Activated CD4-positive, alpha-beta T cell treated with anti-CD3 and anti-CD28 coated beads, Interleukin-2, amount 50 U/mL, for 48 hours (primary cell): Measurements from ENCODE around the gene FAM135A.
A peak's percentile ranks its signal among the peaks of the same experiment; 100 is the strongest.
"Not testable (repeated sequence)": the region's sequence is repeated elsewhere in the genome, so short reads cannot be mapped to it uniquely, and the experiment has no call there.

Experiments
- DNase-seq, 2 experiments: peaks; one replicate each; pipeline ENCODE4 v3.0.0-alpha.2; 2020

Gene FAM135A

DNA sequence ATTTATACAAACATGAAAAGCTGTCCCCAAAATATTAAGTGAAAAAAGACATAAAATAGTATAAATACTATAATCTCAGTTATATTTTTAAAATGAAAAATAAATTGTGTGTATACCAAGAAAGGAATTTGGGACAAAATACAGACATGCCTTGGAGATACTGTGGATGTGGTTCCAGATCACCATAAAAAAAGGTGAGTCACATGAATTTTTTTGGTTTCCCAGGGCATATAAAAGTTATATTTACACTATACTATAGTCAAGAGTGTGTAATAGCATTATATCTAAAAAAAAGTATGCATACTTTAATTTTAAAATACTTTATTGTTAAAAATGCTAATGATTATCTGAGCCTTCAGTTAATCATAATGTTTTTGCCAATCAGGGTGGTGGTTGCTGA is 136.0 kb downstream of the FAM135A start:
- DNase-seq: no peak

DNA sequence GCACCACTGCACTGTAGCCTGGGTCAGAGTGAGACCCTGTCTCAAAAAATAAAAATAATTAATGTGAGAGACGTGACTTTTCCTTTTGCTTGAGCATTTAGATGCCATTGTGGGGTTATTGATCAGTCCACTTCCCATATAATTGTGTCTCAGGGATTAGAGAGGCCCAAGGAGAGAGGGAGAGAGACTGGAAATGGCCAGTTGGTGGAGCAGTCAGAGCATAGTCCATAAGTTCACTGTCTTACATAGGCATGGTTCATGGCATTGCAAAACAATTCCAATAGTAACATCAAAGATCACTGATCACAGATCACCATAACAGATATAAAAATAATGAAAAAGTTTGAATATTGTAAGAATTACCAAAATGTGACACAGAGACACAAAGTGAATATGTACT is 138.3 kb downstream of the FAM135A start:
- no peak for DNase-seq

DNA sequence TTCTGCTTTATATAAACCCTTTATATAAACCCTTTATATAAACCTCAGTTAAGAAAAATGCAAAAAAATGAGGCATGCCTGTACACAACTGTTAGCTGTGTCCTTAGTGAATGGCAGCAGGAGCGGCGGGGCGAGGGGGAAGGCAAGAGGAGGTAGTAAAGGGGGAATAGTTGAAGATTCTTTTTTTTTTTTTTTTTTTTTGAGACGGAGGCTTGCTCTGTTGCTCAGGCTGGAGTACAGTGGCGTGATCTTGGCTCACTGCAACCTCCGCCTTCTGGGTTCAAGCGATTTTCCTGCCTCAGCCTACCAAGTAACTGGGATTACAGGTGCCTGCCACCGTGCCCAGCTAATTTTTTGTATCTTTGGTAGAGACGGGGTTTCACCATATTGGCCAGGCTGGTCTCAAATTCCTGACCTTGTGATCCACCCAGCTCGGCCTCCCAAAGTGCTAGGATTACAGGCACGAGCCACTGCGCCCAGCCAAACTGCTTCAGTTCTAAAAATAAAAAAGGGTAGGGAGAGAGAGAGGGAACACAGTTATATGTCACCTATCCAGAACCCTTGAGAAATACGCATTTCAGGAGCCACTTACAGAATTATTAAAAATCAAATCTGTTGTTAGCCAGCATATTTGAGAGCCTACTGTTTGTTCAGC is 139.1 kb downstream of the FAM135A start:
- not testable (repeated sequence) for DNase-seq

DNA sequence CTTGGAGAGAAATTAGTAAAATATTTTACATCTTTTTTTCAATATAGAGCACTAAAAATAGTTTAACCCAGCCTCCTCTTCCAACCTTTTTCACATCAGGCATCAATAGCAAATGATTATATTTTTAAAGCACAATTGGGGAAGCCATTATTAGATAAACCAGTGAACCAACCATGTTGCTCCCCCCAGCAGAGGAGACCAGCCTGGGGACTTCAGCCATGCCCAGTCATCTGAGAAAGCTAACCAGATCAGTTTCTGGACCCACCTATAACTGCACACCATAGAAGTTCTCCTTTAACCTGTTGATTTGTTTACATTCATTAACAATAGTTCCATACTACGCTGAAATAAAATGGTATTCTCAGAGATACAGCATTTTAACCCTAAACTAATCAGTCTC is 139.7 kb downstream of the FAM135A start:
- DNase-seq: no peak

DNA sequence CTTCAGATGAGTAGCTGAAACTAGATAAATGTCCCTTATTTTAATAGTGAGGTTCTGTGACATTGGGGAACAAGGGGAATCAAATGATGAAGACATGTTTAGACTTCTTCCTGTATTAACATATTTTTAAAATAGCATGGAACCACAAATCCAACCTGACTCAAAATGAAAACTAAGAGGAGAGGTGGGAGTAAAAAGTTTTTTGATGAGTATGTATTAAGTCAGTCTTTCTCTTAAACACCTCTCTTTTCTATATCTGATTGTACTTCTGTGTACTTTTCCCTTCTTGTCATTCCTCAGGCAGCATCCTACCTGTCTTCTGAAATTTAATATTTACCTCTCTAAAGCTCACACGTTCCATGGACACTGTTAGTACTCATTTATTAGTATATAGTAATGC is 144.7 kb downstream of the FAM135A start:
- no peak for DNase-seq

DNA sequence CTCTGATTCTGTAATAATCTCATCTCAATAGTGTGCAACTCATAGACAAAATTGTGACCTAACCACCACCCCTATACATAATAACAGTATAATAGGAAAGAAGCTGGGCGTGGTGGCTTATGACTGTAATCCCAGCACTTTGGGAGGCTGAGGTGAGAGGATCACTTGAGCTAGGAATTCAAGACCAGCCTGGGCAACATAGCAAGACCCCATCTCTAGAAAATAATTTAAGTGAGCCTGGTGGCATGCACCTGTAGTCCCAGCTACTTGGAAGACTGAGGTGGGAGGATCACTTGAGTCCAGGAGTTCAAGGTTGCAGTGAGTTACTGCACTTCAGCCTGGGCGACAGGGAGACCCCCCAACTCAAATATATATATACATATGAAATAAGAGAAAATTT is 149.1 kb downstream of the FAM135A start:
- DNase-seq: not testable (repeated sequence)

DNA sequence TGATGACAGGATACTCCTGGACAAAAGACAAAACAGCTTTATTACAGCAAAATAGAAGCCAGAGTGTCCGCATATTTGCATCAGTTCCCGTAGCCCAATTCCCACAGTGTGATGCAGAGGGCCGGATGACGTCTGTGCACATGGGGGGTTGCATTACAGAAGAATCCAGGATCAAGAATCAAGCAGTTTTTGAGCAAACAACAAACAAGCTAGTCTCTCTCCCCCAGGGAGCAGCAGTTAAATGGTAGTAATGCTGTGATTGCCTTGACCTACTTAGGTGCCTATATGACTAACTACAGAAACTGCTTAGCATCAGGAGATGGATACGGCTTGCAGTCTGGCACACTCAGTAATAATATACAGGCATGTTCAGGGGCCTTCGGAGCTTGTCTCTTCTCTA is 150.2 kb downstream of the FAM135A start:
- no peak for DNase-seq

DNA sequence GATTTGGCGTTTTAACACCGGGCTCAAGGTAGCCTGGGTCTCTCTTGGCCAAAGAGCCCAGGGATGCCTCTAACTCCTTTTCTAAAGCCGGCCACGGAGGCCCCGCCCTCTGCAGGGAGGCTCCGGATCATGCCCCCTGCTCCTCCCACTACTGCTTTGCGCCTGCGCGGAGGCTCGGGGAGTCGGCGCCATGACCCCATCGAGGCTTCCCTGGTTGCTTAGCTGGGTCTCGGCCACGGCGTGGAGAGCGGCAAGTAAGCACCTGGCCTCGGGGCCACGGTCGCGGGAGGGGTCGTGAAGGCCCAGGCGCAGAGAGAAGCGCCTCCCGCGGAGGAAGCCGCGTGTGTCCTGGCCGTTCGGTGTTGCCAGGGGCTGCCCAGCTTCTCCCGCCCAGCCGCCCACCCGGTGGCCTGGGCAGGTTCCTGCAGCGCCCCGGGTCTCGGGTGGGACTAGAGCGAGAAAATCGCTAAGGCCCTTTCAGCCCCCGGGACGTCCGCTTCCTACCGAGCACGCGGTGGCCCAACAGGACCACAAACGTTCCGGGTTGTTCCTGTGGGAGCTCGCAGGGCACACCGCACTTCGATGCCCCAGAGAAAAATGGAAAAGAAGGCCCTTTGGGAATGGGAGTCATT is 153.6 kb downstream of the FAM135A start, which contains the start of gene SDHAF4:
Gene SDHAF4, plus strand, starts transcription at position 180 of the 632 bp plus-strand sequence. Its CDS starts 11 bp downstream, at position 191.
- peak; percentile 96 for DNase-seq

DNA sequence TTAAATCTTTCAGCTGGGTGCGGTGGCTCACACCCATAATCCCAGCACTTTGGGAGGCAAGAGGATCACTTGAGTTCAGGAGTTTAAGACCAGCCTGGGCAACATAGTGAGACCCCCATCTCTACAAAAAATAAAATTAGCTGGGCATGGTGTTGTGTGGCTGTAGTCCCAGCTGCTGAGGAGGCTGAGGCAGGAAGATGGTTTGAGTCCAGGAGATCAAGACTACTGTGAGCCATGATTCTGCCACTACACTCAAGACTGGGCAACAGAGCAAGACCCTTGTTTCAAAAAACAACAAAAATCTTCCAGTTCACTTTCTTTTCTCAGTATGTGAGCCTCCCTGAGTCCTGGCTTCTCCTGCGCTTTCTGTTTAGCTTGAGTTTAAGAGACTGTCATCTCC is 161.3 kb downstream of the FAM135A start:
- no peak for DNase-seq

DNA sequence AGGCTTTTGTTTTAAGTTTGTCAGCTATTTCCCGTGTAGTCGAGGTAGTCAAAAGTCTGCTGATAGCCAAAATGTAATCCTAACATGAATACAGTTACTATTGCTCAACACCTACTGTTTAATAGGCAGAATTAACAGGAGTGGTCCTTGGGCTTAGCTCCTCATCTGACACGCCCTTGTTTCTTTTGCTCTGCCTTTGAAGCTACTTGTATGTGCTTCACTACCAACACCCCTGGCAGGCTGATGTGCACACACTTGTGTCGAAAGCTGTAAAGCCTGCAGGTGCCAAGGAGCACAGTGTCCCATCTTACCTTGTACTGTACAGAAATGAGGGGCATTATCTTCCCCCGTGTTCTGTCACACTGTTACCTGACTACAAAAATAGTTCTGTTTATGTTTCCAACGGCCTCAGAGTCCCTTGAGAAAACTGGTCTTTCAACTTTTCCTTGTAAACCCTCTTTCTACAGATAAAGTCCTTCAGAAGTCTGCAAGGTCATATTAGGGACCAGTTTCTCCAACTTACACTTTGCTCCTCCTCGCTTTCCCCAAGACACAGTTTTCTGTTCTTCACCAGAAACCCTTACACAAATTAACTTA is 162.7 kb downstream of the FAM135A start:
- no peak for DNase-seq

DNA sequence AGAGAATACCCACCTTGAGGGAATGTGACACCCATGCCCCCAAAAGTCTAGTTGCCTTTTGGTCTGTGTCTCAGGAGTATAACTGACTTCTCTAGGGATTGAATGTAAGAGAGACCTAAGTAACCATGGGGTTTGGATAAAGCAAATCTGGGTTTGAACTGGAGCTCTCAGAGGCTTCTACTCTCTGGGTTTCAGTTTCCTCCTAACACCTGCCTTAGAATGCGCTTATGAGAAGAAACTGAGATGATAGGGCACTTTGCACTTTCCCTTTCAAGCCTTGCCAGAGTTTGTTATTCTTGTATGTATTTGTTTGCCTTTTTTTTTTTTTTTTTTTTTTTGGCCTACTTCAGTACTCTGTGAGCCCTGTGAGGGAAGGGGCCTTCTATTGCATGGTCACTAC is 172.8 kb downstream of the FAM135A start:
- DNase-seq: no peak

DNA sequence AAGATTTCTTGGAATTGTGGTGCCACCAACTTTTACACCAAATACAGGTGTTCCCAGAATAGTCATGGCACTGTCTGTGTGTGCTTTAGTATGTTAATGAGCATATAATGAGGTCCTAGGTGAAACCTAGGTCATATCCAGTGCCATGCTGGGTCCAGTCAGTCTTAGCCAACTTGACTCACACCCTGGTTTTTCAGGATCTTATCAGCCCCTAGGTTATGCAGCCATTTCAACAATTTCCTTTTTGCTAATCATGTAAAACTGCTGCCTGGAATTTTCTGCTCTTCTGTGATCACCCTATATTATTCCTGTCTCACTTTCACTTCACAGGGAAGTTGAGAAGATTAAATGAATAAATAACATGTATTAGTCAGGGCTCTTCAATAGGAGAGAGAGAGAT is 177.1 kb downstream of the FAM135A start:
- DNase-seq: no peak

DNA sequence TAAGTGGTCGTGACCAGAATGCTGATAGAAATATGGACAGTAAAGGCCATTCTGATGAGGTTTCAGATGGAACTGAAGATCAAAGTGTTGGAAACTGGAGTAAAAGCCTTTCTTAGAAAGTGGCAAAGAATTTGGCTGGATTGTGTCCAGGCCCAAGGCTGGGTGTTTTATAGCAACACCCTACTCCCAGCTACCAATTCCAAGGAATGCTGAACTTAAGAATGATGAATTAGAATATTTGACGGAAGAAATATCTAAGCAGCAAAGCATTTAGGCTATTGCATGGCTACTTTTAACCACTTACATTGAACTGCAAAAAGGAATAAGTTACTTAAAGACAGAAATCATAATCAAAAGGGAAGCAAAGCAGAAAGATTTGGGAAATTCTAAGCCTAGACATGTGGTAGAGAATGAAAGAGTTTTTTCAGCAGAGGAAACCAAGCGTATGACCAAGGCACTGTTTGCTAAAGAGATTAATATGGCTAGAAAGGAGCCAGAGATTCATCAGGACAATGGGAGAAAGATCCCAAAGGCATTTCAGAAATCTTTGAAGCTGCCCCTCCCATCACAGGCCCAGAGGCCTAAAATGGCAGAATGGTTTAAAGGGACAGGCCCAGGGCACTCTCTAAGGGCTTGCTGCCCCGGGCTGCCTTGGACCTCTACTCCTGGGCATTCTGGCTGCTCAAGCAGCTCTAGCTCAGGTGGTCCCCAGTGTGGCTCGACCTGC is 179.2 kb downstream of the FAM135A start:
- no peak for DNase-seq

DNA sequence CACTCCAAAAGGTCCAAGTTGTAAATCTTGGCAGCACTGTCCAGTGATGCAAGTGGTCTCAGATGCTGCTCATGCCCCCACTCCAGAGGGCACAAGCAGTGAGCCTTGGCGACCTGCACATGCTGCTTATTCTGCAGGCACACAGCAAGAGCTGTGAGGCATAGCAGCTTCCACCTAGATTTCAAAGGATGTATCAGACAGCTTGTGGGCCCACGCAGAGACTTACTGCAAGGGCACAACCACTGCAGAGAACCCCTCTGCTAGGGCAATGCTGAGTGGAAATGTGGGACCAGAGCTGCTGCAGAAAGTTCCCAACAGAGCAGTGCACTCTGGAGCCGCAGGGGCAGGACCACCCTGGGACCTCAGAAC is 179.8 kb downstream of the FAM135A start:
- no peak for DNase-seq

DNA sequence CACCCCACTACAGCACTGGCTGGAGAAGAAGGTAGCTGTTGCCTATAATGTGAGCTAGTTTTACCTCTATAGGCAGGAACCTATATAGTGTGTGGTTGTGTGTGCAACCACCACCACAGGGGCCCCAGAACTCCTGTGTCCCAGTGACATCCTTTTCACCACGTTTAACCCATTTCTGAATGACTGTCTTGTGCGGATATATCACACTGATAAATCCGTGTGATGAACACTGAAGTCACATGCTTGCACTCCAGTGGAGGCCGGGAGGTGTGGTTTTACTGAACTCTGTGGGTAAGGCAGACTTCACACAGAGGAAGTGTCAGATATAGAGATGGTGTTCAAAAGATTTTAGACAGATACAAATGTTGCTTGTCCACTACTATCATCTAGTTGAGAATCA is 185.9 kb downstream of the FAM135A start:
- peak; percentile 4 to 11 for DNase-seq

DNA sequence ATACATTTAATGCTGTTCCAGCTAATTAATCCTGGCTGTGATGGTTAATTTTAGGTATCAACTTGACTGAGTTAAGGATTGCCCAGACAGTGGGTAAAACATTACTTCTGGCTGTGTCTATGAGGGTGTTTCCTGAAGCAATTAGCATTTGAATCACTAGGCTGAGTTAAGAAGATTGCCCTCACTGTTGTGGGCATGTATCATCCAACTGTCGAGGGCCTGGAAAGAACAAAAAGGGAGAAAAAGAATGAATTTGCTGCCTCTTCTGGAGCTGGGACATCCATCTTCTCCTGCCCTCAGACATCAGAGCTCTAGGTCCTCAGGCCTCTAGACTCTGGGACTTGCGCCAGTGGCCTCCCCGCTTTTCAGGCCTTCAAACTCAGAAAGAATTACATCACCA is 187.7 kb downstream of the FAM135A start:
- DNase-seq: no peak

DNA sequence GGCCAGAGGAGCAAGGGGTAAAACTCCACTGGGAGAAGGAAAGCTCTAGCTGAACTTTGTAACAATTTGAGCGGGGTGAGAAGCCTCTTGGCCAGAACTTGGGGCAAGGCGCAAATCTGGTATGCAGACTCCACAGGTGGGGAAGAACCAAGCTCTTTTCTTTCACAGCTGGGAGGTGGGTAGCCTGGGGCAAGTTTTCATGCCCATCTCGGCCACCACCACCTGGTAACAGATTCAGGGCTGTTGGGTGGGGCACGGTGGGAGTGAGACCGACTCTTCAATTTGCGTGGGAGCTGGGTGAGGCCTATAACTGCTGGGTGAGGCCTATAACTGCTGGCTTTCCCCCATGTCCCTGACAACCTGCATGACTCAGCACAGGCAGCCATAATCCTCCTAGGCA is 190.9 kb downstream of the FAM135A start:
- DNase-seq: no peak

DNA sequence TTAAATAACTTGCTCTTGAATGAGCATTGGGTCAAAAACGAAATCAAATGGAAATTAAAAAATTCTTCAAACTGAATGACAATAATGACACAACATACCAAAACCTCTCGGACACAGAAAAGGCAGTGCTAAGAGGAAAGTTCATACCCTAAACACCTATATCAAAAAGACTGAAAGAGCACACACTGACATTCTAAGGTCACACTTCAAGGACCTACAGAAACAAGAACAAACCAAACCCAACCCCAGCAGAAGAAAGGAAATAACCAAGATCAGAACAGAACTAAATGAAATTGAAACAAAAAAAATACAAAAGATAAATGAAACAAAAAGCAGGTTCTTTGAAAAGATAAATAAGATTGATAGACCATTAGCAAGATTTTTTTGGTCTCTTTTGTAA is 194.1 kb downstream of the FAM135A start:
- not testable (repeated sequence) for DNase-seq

DNA sequence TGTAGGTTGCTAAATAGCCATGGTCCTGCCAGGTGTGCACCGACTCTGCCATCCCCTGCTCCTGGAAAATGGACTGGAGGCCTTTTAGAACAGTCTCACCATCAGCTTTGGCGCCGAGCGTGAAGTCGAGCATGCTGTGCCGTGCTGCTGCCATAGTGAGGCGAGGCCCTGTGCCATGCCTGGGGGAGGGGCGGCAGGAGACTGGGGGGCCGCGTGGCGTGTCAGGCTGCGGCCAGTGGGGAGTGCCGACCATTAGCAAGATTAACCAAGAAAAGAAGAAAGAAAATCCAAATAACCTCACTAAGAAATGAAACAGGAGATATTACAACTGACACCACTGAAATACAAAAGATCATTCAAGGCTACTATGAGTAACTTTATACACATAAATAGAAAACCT is 195.9 kb downstream of the FAM135A start:
- DNase-seq: not testable (repeated sequence)
